Subcutaneous abdominal adipose tissue (tissue), 5 donors: ENCODE results near the gene RAB9A.
A peak's percentile ranks its signal among the peaks of the same experiment; 100 is the strongest.

Source experiments
- H3K27ac ChIP-seq: one replicate; pipeline ENCODE4 v1.7.0; 2013; ENCODE audit warnings: low read depth, mild to moderate bottlenecking, inconsistent platforms, low read length, moderate library complexity
- H3K27me3 ChIP-seq, 5 donors: one replicate each; pipeline ENCODE4 v1.7.0; 2013; ENCODE audit warnings: low read length in 5 of 5, inconsistent platforms in 1 of 5; ENCODE audit not compliant: control insufficient read depth in 5 of 5, insufficient read depth in 4 of 5
- H3K36me3 ChIP-seq, 5 donors: one replicate each; pipeline ENCODE4 v1.7.0; 2013; ENCODE audit warnings: low read length in 5 of 5; ENCODE audit not compliant: control insufficient read depth in 5 of 5, insufficient read depth in 5 of 5
- H3K4me1 ChIP-seq, 5 donors: one replicate each; pipeline ENCODE4 v1.7.0; 2013; ENCODE audit warnings: low read length in 5 of 5, mild to moderate bottlenecking in 3 of 5, moderate library complexity in 1 of 5; ENCODE audit not compliant: control insufficient read depth in 5 of 5, insufficient read depth in 5 of 5
- H3K4me3 ChIP-seq, 5 donors: one replicate each; pipeline ENCODE4 v1.7.0; 2013; ENCODE audit warnings: low read length in 5 of 5, low read depth in 1 of 5
- H3K9ac ChIP-seq, 5 donors: one replicate each; pipeline ENCODE4 v1.7.0; 2013; ENCODE audit warnings: low read length in 5 of 5, mild to moderate bottlenecking in 4 of 5, moderate library complexity in 3 of 5
- H3K9me3 ChIP-seq, 5 donors: one replicate each; pipeline ENCODE4 v1.7.0; 2013; ENCODE audit warnings: low read length in 5 of 5; ENCODE audit not compliant: control insufficient read depth in 5 of 5
- donor health status: healthy.
- donor health status: healthy.
- donor health status: healthy.
- donor health status: healthy.
- donor health status: healthy.

RAB9A gene

GRCh38 chrX:13694983-13695382 lies 6.1 kb downstream of the RAB9A start:
- Histone ChIP-seq H3K9ac (peak overlapping the region in 1 of 5 donors; percentile 50), H3K36me3 (no peaks in the 10 kb centered on the region), H3K27ac (no peak overlapping the region), H3K27me3 (peaks cover 0 to 6% (median 0%) of the 10 kb centered on the region in 5 donors), H3K4me3 (peak overlapping the region in 1 of 5 donors; percentile 24), H3K9me3 (no peaks in the 10 kb centered on the region), H3K4me1 (peaks cover 0 to 62% (median 45%) of the 10 kb centered on the region in 5 donors)

GRCh38 chrX:13695601-13696115 lies 6.7 kb downstream of the RAB9A start:
- Histone ChIP-seq H3K27me3 (peaks cover 0 to 4% (median 0%) of the 10 kb centered on the region in 5 donors), H3K27ac (no peak overlapping the region), H3K9ac (no peak overlapping the region), H3K36me3 (no peaks in the 10 kb centered on the region), H3K4me1 (peaks cover 0 to 57% (median 41%) of the 10 kb centered on the region in 5 donors), H3K9me3 (no peaks in the 10 kb centered on the region), H3K4me3 (no peak overlapping the region)

GRCh38 chrX:13697455-13697854 lies 8.5 kb downstream of the RAB9A start:
- H3K4me3 ChIP-seq, result no peak overlapping the region
- H3K9me3 ChIP-seq, result no peaks in the 10 kb centered on the region
- H3K9ac ChIP-seq, result no peak overlapping the region
- H3K27ac ChIP-seq, result peak overlapping the region; percentile 18
- peaks cover 0 to 53% (median 45%) of the 10 kb centered on the region in 5 donors for H3K4me1 ChIP-seq
- no peaks in the 10 kb centered on the region for H3K36me3 ChIP-seq
- peaks cover 0 to 6% (median 0%) of the 10 kb centered on the region in 5 donors for H3K27me3 ChIP-seq

- Histone ChIP-seq H3K27me3 (peaks cover 0 to 6% (median under 1%) of the 10 kb centered on the region in 5 donors), H3K9me3 (no peaks in the 10 kb centered on the region), H3K9ac (no peak overlapping the region), H3K27ac (peak overlapping the region; percentile 18), H3K36me3 (no peaks in the 10 kb centered on the region), H3K4me1 (peaks cover 0 to 50% (median 41%) of the 10 kb centered on the region in 5 donors), H3K4me3 (no peak overlapping the region)
These were observed 9.0 kb downstream of the RAB9A start for GRCh38 chrX:13697976-13698375.

GRCh38 chrX:13698432-13698831 lies 9.5 kb downstream of the RAB9A start:
- Histone ChIP-seq H3K27ac (peak overlapping the region; percentile 25), H3K9ac (no peak overlapping the region), H3K4me3 (no peak overlapping the region), H3K4me1 (peaks cover 0 to 48% (median 36%) of the 10 kb centered on the region in 5 donors), H3K36me3 (no peaks in the 10 kb centered on the region), H3K9me3 (no peaks in the 10 kb centered on the region), H3K27me3 (peaks cover 0 to 6% (median 3%) of the 10 kb centered on the region in 5 donors)

GRCh38 chrX:13699183-13699826 lies 10.4 kb downstream of the RAB9A start:
- no peaks in the 10 kb centered on the region for H3K9me3 ChIP-seq
- H3K27ac ChIP-seq, result peak overlapping the region; percentile 25
- H3K4me1 ChIP-seq, result peaks cover 0 to 42% (median 28%) of the 10 kb centered on the region in 5 donors

GRCh38 chrX:13700380-13700779 lies 11.5 kb downstream of the RAB9A start:
- Histone ChIP-seq H3K36me3 (no peaks in the 10 kb centered on the region), H3K9ac (no peak overlapping the region), H3K27me3 (peaks cover 0 to 6% (median 0%) of the 10 kb centered on the region in 5 donors), H3K27ac (no peak overlapping the region), H3K4me3 (no peak overlapping the region), H3K4me1 (peaks cover 0 to 32% (median 18%) of the 10 kb centered on the region in 5 donors), H3K9me3 (no peaks in the 10 kb centered on the region)

More at GRCh38 chrX:13699183-13699826, 10.4 kb downstream of the RAB9A start:
- Histone ChIP-seq H3K4me3 (no peak overlapping the region), H3K9ac (no peak overlapping the region), H3K27me3 (peaks cover 0 to 6% (median 3%) of the 10 kb centered on the region in 5 donors), H3K36me3 (no peaks in the 10 kb centered on the region)

GRCh38 chrX:13702111-13702789 lies 13.3 kb downstream of the RAB9A start:
- peaks cover 0 to 3% (median 0%) of the 10 kb centered on the region in 5 donors for H3K27me3 ChIP-seq
- H3K9ac ChIP-seq, result no peak overlapping the region
- no peak overlapping the region for H3K27ac ChIP-seq
- no peaks in the 10 kb centered on the region for H3K9me3 ChIP-seq
- H3K36me3 ChIP-seq, result peaks cover 0 to 3% (median 2%) of the 10 kb centered on the region in 5 donors
- peaks cover 0 to 27% (median 15%) of the 10 kb centered on the region in 5 donors for H3K4me1 ChIP-seq
- no peak overlapping the region for H3K4me3 ChIP-seq

GRCh38 chrX:13703135-13703534 lies 14.2 kb downstream of the RAB9A start:
- Histone ChIP-seq H3K27me3 (peaks cover 0 to 3% (median 0%) of the 10 kb centered on the region in 5 donors), H3K4me3 (no peak overlapping the region), H3K36me3 (peaks cover 0 to 5% (median 3%) of the 10 kb centered on the region in 5 donors), H3K9ac (no peak overlapping the region), H3K4me1 (peaks cover 0 to 27% (median 14%) of the 10 kb centered on the region in 5 donors), H3K9me3 (no peaks in the 10 kb centered on the region), H3K27ac (no peak overlapping the region)

- Histone ChIP-seq H3K9ac (no peak overlapping the region), H3K36me3 (peaks cover 0 to 5% (median 3%) of the 10 kb centered on the region in 5 donors), H3K9me3 (no peaks in the 10 kb centered on the region), H3K4me3 (no peak overlapping the region), H3K4me1 (peaks cover 0 to 26% (median 14%) of the 10 kb centered on the region in 5 donors), H3K27ac (no peak overlapping the region), H3K27me3 (peaks cover 0 to 3% (median 0%) of the 10 kb centered on the region in 5 donors)
These were observed 14.7 kb downstream of the RAB9A start for GRCh38 chrX:13703589-13703988.
